Ureter (tissue), 1 donor: ENCODE measurements around the gene RHBDD3. TPM values are rescaled to one million over a fixed set of nuclear protein-coding genes. Genes with fewer than 3 reads are reported as not detected.

ENCODE experiments used
- DNase-seq: peaks from one replicate; pipeline ENCODE4 v3.0.0-alpha.2; 2020; ENCODE audit warnings: low spot score
- total RNA-seq: library from RNA; stranded (reverse); gene quantifications from one replicate; pipeline ENCODE4 v1.2.4, GENCODE V29; 2023
- donor health status: DM: yes; HTN: yes; CAD: no.

The RHBDD3 gene
- total RNA-seq = 24.4 TPM

DNA sequence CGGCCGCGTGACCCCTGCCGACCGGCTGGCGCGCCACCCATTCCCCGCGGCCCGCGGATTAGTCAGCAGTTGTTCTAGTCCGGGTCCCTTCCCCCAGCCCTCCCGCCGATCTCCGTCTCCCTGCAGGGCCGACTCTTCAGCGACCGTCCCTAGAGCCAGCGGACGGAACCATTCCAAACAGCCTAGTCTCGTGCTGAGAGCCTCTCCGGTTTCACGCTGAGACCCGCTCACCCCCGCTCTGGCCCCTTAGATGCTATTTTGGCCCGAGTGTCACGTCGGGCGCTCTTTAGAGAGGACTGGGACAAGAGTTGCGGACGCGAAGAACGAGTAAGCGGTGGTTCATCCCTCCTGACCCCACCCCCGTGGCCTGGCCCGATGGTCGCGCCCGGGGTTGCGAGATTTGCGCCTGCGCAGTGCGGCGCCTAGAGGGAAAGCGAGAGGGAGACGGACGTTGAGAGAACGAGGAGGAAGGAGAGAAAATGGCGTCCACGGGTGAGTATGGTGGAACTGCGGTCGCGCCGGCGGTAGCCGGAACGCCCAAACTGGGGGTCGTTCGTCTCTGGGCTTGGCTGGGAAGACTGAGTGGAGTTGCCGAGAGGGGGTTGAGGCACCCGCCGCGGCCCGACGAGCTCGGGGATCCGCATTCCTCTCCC lies at the start of gene RHBDD3, which contains the start of gene EWSR1:
RHBDD3 (minus strand) TSS at position 124 of the 653 bp plus-strand sequence. CDS start 2,355 bp downstream, outside the sequence.
EWSR1 (plus strand) TSS at position 411 of the 653 bp plus-strand sequence; CDS start at position 480, 69 bp downstream.
- peak; percentile 95 for DNase-seq

DNA sequence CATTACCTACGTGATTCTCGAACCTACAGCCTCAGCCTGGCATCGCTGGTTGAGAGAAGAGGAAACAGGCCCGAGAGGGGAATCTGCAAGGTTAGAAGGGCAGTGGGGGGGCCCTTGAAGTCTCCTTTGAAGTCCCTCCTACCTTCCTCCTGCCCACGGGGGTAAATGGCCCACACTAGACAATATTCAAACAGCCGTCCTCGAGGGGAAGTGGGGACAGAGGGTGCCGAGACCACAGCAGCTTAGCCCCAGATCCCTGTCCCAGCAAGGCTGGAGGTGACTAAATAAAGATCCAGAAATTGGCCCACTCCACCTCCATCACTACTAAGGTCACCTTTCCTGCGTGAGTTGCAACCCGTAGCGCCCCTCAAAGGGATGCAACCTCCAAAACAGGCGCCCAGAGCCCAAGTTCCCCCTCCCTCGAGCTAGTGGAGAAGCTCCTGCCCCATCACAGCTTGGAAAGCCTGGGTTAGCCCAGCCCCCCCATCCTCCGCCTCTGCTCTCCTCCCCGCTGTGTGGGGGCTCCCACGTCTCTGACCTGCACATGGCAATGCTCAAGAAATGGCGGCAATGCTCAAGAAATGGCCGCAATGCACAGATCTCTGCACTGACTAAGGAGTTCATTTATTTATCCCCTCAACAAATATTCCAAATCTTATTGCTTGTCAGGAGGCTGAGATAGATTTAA lies 48.5 kb upstream of the RHBDD3 start:
- no peak for DNase-seq

DNA sequence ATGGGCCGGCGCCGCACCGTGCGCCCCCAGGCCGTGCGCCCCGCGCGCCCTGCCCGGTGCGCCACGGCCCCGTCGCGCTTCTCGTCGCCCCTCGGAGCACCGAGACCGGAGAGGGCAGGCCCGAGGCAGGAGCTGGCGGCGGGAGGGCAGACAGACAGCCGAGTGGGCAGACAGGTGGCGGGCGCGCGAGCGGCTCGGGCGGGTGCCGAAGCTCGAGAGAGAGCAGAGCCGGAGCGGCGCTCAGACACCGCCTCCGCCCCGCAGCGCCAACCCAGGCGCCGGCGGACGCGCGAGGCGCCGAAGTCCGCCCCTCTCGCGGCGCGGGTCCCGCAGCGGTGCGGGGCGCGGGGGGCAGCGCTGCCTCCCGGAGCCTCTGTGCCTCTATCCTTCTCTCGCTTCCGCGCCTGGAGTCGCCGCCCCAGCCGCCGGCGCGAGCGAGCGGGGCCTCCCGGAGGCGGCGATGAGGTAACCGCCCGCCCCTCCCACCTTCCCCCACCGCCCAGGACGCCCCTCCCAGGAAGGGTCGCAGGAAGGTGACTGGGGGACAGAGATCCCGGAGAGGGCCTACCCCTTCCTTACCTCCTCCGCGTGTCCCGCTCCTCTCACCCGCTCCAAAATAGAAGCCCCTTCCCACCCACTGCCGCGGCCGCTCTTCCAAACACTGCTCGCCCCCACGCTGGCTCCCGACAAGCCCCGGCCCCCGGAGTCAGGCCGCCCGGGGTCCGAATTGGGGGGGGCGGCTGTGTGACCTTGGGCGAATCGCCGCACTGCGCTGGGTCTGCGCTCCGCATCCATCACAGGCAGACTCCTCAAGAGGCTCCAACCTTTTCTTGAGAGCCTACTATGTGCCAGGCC lies 47.7 kb upstream of the RHBDD3 start, which contains the start of gene RASL10A:
RASL10A (minus strand) TSS at position 412 of the 855 bp plus-strand sequence. CDS start 451 bp downstream, outside the sequence.
- DNase-seq = no peak

GRCh38 chr22:29314537-29315285 lies 46.9 kb upstream of the RHBDD3 start:
- no peak for DNase-seq

DNA sequence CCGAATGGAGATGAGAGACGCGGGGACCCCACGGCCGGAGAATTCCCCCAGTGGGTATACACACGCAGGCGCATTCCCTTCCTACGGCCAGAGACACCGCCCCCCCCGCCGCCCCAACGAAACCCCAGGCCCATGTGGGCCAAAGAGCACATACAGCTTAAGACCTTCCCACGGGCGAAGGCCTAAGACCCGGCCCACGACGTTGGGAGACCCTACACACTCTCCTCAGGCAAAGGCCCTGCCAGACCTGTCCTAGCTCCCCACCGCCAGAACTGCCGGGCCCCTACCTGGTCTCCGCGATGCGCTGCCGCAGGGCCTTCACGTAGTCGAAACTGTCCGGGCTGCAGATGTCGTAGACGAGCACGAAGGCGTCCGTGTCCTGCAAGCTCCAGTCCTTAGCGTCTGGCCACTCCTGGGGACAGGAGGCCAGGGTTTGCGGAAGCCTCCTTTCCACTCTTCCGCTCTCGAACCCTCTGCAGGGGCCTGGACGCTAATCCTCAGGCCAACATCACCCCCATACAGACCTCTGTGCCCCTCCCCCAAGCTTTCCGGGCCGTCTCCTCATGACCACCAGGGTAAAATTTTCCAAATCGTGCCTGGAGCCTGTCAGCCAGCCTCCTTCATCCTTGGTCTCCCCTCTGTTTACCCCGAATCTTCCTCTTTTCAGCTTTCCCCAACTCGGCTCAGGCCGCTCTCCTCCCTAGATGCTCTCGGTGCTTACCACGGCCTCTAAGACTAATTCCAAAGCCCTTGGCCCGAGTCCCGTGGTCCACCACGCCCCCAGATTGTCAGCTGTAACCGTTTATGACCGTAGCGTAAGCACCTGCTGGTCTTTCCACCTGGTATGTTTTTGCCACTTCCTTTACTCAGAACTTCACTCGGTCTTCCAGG lies 46.0 kb upstream of the RHBDD3 start:
- no peak for DNase-seq

- no peak for DNase-seq
Measured at GRCh38 chr22:29313126-29313575, 45.4 kb upstream of the RHBDD3 start.

DNA sequence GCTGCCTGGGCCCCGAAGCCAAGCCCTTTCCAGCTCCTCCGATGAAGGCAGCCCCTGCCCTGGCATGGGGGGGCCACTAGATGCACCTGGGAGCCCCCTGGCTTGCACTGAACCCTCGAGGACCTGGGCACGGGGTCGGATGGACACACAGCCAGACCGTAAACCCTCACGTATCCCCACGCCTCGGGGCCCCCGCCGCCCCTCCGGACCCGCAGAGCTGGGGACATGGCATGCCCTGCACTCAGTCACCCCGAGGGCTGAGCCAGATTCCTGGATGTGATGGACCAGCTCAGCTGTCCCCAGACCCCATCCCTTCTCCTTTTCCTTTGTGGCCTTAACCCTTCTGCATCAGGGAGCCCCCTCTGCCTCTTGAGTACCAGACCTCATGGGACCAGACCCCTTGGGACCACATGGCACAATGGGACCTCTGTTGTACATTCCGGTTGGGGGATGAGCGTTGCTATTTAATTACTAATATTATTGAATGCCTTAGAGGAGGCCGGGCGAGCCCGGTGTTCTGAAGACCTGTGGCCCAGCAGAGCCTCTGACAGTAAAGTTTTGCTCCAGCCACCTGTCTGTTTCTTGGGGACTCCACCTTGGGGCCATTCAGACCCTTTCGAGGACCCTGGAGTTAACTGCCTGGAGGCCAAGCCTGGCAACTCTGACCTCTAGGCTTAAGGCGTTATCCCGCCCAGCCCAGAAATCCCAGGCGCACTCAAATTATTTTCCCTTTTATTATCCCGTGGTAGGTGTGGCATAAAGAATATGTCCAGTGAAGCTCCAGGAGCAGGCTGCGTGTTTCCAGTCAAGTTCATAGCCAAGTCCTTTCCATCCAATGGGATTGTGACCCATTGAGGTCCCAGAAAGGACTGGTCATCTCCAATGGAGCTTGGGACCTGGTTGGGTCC lies 44.7 kb upstream of the RHBDD3 start:
- DNase-seq = no peak

DNA sequence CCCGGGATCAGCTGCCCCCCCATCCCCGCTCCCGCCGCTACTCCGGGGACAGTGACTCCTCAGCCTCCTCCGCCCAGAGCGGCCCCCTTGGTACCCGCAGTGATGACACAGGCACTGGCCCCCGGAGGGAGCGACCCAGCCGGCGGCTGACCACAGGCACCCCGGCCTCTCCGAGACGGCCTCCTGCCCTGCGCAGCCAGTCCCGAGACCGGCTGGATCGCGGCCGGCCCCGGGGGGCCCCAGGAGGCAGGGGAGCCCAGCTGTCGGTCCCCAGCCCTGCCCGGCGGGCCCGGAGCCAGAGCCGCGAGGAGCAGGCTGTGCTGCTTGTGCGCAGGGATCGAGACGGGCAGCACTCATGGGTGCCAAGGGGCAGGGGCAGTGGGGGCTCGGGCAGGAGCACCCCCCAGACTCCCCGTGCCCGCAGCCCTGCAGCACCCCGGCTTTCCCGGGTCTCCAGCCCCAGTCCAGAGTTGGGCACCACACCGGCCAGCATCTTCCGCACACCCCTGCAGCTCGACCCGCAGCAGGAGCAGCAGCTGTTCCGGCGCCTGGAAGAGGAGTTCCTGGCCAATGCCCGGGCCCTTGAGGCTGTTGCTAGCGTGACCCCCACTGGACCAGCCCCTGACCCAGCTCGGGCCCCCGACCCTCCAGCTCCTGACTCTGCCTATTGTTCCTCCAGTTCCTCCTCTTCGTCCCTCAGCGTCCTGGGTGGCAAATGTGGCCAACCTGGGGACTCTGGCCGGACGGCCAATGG lies 43.9 kb upstream of the RHBDD3 start:
- no peak for DNase-seq

DNA sequence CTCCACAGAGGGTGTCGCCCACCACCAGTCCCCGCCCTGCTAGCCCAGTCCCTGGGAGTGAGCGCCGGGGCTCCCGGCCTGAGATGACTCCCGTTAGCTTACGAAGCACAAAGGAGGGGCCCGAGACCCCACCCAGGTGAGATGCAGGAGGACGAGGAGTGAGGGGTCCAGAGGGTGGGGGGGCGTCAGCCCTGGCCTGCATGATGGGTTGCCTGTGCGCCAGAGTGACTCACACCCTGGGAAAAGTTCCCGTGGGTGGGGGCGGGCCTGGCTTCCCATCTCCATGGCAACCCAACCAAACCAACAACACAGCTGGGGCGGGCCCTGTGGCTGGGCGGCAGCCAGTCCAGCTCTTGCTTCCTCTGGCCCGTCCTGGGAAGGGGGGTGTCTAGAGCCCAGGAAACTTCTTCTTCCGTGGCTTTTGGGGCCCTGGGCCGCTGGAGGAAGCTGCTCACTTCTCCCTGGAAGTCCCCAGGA lies 43.1 kb upstream of the RHBDD3 start:
- DNase-seq = peak; percentile 98

DNA sequence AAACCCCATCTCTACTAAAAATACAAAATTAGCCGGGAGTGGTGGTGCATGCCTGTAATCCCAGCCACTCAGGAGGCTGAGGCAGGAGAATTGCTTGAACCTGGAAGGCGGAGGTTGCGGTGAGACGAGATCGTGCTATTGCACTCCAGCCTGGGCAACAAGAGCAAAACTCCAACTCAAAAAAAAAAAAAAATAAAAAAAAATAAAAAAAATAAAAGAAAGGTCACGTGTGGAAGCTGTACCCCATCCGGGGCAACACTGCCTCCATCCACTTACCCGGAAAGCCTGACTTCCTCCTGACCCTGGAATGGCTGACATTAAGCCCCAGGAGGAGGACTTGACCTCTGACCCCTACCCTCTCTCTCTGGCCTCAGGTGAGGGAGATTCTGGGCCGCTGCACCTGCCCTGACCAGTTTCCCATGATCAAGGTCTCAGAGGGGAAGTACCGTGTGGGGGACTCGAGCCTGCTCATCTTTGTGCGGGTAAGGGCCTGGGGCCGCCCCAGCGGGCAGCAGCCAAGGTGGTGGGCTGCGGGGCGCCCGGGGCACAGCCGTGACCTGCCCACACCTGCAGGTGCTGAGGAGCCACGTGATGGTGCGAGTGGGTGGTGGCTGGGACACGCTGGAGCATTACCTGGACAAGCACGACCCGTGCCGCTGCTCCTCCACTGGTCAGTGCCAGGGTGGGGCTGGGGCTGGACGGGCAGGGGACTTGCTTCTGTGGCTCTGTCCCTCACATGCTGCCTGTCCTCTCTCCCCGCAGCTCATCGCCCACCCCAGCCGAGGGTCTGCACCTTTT lies 42.5 kb upstream of the RHBDD3 start:
- no peak for DNase-seq

- DNase-seq = no peak
Measured at GRCh38 chr22:29309332-29310064, 41.7 kb upstream of the RHBDD3 start.

DNA sequence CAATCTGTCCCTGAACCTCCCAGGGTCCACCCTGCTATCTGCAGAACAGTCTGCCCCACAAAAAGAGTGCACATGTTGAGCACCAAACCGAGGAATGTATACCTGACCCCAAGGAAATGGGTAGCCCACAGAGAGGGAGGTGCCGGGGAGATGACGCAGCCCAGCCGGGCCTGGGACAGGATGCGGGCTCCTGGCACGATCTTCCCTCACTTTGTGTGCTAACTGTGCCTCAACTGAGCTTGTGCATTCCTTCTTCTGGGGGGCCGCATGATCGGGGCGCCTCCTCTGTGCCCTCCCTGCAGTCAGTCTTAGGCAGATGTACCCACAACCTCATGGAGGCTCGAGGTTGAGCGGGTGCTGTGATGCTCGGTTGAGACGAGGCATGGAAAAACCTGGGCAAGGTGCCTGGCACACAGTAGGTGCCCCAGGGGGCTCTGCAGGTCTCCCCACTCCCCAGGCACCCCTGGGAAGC lies 41.0 kb upstream of the RHBDD3 start:
- DNase-seq = no peak

GRCh38 chr22:29308148-29308790 lies 40.5 kb upstream of the RHBDD3 start:
- no peak for DNase-seq

DNA sequence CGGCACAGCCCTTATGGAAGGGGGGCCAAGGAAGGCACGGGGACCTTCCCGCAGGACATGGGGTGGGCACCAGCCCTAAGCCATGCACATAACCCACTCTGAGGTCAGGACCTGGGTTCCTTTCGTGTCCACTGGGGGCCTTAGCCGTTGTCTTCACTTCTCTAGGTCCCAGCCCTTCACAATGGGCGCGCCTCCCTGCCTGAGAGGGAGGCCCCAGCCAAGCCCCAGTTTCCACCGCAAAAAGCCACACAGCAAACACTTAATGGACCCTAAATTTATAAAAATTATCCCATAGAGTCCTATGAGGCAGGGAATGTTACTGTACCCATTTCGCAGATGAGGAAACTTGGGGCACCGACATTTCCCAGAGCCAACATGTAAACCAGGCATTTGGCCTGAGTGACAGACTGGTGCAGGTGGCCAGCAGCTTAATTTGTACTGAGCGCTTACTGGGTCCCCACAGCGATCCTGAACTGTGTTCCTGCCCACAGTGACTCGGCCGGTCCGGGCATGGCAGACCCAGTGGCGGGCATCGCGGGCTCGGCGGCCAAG lies 39.9 kb upstream of the RHBDD3 start:
- DNase-seq = no peak

DNA sequence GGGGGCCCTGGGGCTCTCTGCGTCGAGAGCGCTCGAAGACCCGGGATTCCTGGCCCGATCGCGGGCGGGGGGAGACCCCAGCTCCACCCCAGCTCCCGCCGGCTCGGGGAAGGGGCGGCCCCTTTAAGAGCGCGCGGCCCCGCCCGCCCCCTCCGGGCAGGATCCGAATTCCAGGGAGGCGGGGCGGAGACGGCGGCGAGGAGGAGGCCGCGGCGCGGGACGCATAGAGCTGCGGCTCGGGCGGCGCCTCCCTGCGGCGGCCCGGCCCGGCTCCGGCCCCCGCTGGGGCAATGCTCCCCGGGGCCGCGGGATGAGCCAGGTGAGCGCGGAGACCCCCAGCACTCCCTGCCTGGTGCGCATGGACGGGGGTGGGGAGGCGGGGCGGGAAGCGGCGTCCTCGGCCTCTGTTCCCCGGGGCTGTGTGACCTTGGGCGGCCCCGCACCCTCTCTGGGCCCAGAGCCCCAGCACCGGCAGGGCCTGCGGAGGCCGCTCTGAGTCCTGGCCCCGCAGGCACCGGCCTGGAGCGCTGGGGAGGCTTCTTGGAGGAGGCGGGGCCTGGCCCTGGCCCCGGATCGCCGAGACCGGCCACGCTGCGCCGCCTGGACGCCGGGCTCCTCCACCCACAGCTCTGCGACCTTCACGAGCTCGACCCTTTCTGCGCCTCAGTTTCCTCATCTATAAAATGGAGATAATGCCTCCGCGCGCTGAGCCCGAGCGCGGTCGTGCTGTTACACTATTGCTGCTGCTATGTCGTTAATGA lies 39.2 kb upstream of the RHBDD3 start:
- peak; percentile 74 for DNase-seq
